OCI-LY7 (cell line): Measurements from ENCODE around the gene TUBGCP2. TPM values are rescaled to one million over a fixed set of nuclear protein-coding genes. Genes with fewer than 3 reads are reported as not detected.

ENCODE experiments used
- BruUV-seq: library from RNA; stranded (reverse); fragments of 400-500 nt; replicated peaks from 2 replicates; lab custom pipeline; 2021; lab: Mats Ljungman, UMichigan
- CTCF ChIA-PET: fragments of 300-600 bp; sonication (Branson Sonifier 250); formaldehyde crosslinking; loops from one replicate; lab custom pipeline; 2022; ENCODE audit warnings: antibody characterized with exemption; ENCODE audit not compliant: unreplicated experiment; lab: Charles Lee
- POLR2A ChIA-PET: fragments of 300-600 bp; sonication (Branson Sonifier 250); formaldehyde crosslinking; loops from one replicate; lab custom pipeline; 2022; ENCODE audit warnings: antibody characterized with exemption; lab: Charles Lee
- DNase-seq: peaks from one replicate; pipeline ENCODE4 v3.0.0-alpha.2; 2015; ENCODE audit warnings: low spot score
- H2AFZ ChIP-seq: fragments of 200-600 bp; sonication (generic), shearing (Covaris generic); 2 replicates; pipeline ENCODE4 v1.6.1; 2014; ENCODE audit warnings: mild to moderate bottlenecking, antibody characterized with exemption, low read length, moderate library complexity
- H3K27ac ChIP-seq: fragments of 200-600 bp; sonication (generic); 2 replicates; pipeline ENCODE4 v1.5.1; 2014; ENCODE audit warnings: mixed run types, low read depth, mild to moderate bottlenecking, moderate library complexity, low read length, inconsistent platforms; ENCODE audit not compliant: poor library complexity, severe bottlenecking
- H3K36me3 ChIP-seq: fragments of 200-600 bp; sonication (generic); 2 replicates; pipeline ENCODE4 v1.6.1; 2014; ENCODE audit warnings: mild to moderate bottlenecking, antibody characterized with exemption, low read length, moderate library complexity, mixed read lengths; ENCODE audit not compliant: insufficient read depth
- H3K4me1 ChIP-seq: fragments of 200-600 bp; sonication (generic); 2 replicates; pipeline ENCODE4 v1.5.1; 2014; ENCODE audit warnings: mild to moderate bottlenecking, low read length; ENCODE audit not compliant: insufficient read depth, poor library complexity, severe bottlenecking
- H3K4me2 ChIP-seq: fragments of 200-600 bp; sonication (generic); 2 replicates; pipeline ENCODE4 v1.6.1; 2014; ENCODE audit warnings: mild to moderate bottlenecking, low read length
- H3K4me3 ChIP-seq: fragments of 200-600 bp; sonication (generic); 2 replicates; pipeline ENCODE4 v1.5.1; 2014; ENCODE audit warnings: mild to moderate bottlenecking, low read depth, low read length; ENCODE audit not compliant: poor library complexity, severe bottlenecking
- H3K79me2 ChIP-seq: fragments of 200-600 bp; sonication (generic); 2 replicates; pipeline ENCODE4 v1.6.1; 2016; ENCODE audit warnings: low read depth, mild to moderate bottlenecking, low read length, moderate library complexity, mixed read lengths; ENCODE audit not compliant: insufficient read depth
- H3K9me2 ChIP-seq: fragments of 200-600 bp; sonication (generic); 2 replicates; pipeline ENCODE4 v1.6.1; 2016; ENCODE audit warnings: mild to moderate bottlenecking, low read length, mixed read lengths; ENCODE audit not compliant: insufficient read depth
- H3K9me3 ChIP-seq: fragments of 200-600 bp; sonication (generic); 2 replicates; pipeline ENCODE4 v1.6.1; 2014; ENCODE audit warnings: mild to moderate bottlenecking, mixed run types, low read length, mixed read lengths
- H4K20me1 ChIP-seq: fragments of 200-600 bp; sonication (generic); 2 replicates; pipeline ENCODE4 v1.6.1; 2014; ENCODE audit warnings: mild to moderate bottlenecking, antibody characterized with exemption, low read length, moderate library complexity, mixed read lengths; ENCODE audit not compliant: insufficient read depth
- CTCF ChIP-seq: fragments of 200-600 bp; sonication (generic); conservative IDR thresholded peaks from 2 replicates; pipeline ENCODE4 v1.5.1; 2014; ENCODE audit warnings: mild to moderate bottlenecking, antibody characterized with exemption, low read length, moderate library complexity, mixed read lengths
- EZH2phosphoT487 ChIP-seq: fragments of 200-600 bp; sonication (generic); IDR thresholded peaks from 2 replicates; pipeline ENCODE4 v1.6.1; 2018; ENCODE audit warnings: low read depth, borderline replicate concordance, mild to moderate bottlenecking, mixed run types, antibody characterized with exemption, low read length, moderate library complexity, mixed read lengths
- intact Hi-C: fragments of 100-400 bp; cut with micrococcal nuclease; formaldehyde crosslinking; loops from one replicate; pipeline ENCODE4 v1.10.0; 2022; ENCODE audit not compliant: unreplicated experiment
- total RNA-seq, 2 experiments: library from RNA; depleted of rRNA in 1 of 2; stranded (reverse); fragments of >200 nt in 1 of 2; shearing (Covaris generic) in 1 of 2; gene quantifications; 2 replicates each; pipeline ENCODE4 v1.2.3, GENCODE V29; 2014 to 2022

Gene TUBGCP2
- total RNA-seq, 2 experiments from 2014 or later: 40.5 to 56.1 TPM

GRCh38 chr10:133354672-133355240 lies 46.1 kb upstream of the TUBGCP2 start:
- ChIA-PET CTCF (no interaction called here), POLR2A (no interaction called here)
- DNase-seq: no peak
- intact Hi-C loops: no loop called here
- Histone ChIP-seq H3K4me1 (peaks cover 7% of the 10 kb centered on the region), H3K79me2 (no peaks in the 10 kb centered on the region), H3K4me3 (no peak overlapping the region), H2AFZ (no peak overlapping the region), H3K36me3 (no peaks in the 10 kb centered on the region), H3K27ac (no peak overlapping the region), H4K20me1 (no peaks in the 10 kb centered on the region), H3K4me2 (no peak overlapping the region), H3K9me2 (no peaks in the 10 kb centered on the region), H3K9me3 (no peaks in the 10 kb centered on the region)
- no TSS peak for BruUV-seq
- no peak for TF ChIP-seq EZH2phosphoT487
- TF ChIP-seq CTCF: no peak

GRCh38 chr10:133353988-133354605 lies 45.4 kb upstream of the TUBGCP2 start:
- no peaks in the 10 kb centered on the region for H4K20me1 ChIP-seq
- no peaks in the 10 kb centered on the region for H3K9me3 ChIP-seq
- DNase-seq: no peak
- ChIA-PET CTCF (no interaction called here), POLR2A (interaction anchor here (0.6 kb wide), 1 partner anchor 52 kb away, joined by 5 read pairs; no protein-coding TSS in a partner anchor)
- H3K36me3 ChIP-seq: no peaks in the 10 kb centered on the region
- no peak overlapping the region for H3K4me3 ChIP-seq
- peaks cover 7% of the 10 kb centered on the region for H3K4me1 ChIP-seq
- no TSS peak for BruUV-seq
- H3K4me2 ChIP-seq: no peak overlapping the region
- no peaks in the 10 kb centered on the region for H3K79me2 ChIP-seq
- H2AFZ ChIP-seq: no peak overlapping the region
- H3K27ac ChIP-seq: no peak overlapping the region
- TF ChIP-seq CTCF: no peak
- no peak for TF ChIP-seq EZH2phosphoT487
- intact Hi-C loops: no loop called here
- no peaks in the 10 kb centered on the region for H3K9me2 ChIP-seq
